Measurements from ENCODE around the gene RAPSN.

- TF ChIP-seq, protein P1, sequence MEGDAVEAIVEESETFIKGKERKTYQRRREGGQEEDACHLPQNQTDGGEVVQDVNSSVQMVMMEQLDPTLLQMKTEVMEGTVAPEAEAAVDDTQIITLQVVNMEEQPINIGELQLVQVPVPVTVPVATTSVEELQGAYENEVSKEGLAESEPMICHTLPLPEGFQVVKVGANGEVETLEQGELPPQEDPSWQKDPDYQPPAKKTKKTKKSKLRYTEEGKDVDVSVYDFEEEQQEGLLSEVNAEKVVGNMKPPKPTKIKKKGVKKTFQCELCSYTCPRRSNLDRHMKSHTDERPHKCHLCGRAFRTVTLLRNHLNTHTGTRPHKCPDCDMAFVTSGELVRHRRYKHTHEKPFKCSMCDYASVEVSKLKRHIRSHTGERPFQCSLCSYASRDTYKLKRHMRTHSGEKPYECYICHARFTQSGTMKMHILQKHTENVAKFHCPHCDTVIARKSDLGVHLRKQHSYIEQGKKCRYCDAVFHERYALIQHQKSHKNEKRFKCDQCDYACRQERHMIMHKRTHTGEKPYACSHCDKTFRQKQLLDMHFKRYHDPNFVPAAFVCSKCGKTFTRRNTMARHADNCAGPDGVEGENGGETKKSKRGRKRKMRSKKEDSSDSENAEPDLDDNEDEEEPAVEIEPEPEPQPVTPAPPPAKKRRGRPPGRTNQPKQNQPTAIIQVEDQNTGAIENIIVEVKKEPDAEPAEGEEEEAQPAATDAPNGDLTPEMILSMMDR (conservative IDR thresholded peaks at IDR 0.05; ENCODE audit: low read depth, low read length): no peak
- no peak for TF ChIP-seq EZH2 (IDR thresholded peaks at IDR 0.05; ENCODE audit: low read length, unreplicated experiment)
- no peak for TF ChIP-seq EZH2phosphoT487 (IDR thresholded peaks at IDR 0.05; ENCODE audit: borderline replicate concordance, low read length)
Observed at GRCh38 chr11:47433157-47433556, 15.8 kb downstream of the RAPSN start.
